Lung (tissue), 12 donors: ENCODE results near the gene CHCHD1. TPM values are rescaled to one million over a fixed set of nuclear protein-coding genes. Genes with fewer than 3 reads are reported as not detected.

Experiments
- ATAC-seq: fragments of 200-7000 bp; cut with Tn5 transposase; one replicate; pipeline ENCODE4 v1.9.1; 2020; ENCODE audit warnings: moderate number of reproducible peaks; ENCODE audit not compliant: insufficient read depth, low FRiP score
- DNase-seq, 3 donors: peaks; one replicate each; pipeline ENCODE4 v3.0.0-alpha.2; 2013 to 2017
- H3K27ac ChIP-seq, 2 donors: one replicate each; pipeline ENCODE4 v1.5.1; 2013; ENCODE audit warnings: mild to moderate bottlenecking in 2 of 2, moderate library complexity in 2 of 2, control low read depth in 1 of 2, inconsistent platforms in 1 of 2, low read depth in 1 of 2, low read length in 1 of 2
- H3K27me3 ChIP-seq, 3 donors: one replicate each; pipeline ENCODE4 v1.5.1; 2013; ENCODE audit warnings: low read length in 2 of 3; ENCODE audit not compliant: control insufficient read depth in 3 of 3, insufficient read depth in 3 of 3
- H3K36me3 ChIP-seq, 4 donors: one replicate each; pipeline ENCODE4 v1.5.1; 2013; ENCODE audit warnings: low read length in 4 of 4, mild to moderate bottlenecking in 1 of 4, moderate library complexity in 1 of 4; ENCODE audit not compliant: control insufficient read depth in 4 of 4, insufficient read depth in 4 of 4
- H3K4me1 ChIP-seq, 5 donors: one replicate each; pipeline ENCODE4 v1.5.1; 2013; ENCODE audit warnings: low read length in 5 of 5, mild to moderate bottlenecking in 2 of 5, moderate library complexity in 1 of 5; ENCODE audit not compliant: control insufficient read depth in 5 of 5, insufficient read depth in 5 of 5
- H3K4me3 ChIP-seq: one replicate; pipeline ENCODE4 v1.5.1; 2013; ENCODE audit warnings: mild to moderate bottlenecking, control low read depth, moderate library complexity
- H3K9ac ChIP-seq, 2 donors: one replicate each; pipeline ENCODE4 v1.5.1; 2013; ENCODE audit warnings: low read length in 2 of 2, control low read depth in 1 of 2; ENCODE audit not compliant: insufficient read depth in 1 of 2
- H3K9me3 ChIP-seq, 4 donors: one replicate each; pipeline ENCODE4 v1.5.1; 2013; ENCODE audit warnings: low read length in 3 of 4, mild to moderate bottlenecking in 1 of 4, moderate library complexity in 1 of 4; ENCODE audit not compliant: control insufficient read depth in 4 of 4, insufficient read depth in 3 of 4
- CTCF ChIP-seq: IDR thresholded peaks from 2 replicates; pipeline ENCODE4 v1.5.1; 2012; ENCODE audit warnings: mild to moderate bottlenecking; ENCODE audit errors: control extremely low read depth, extremely low read depth
- WGBS, 2 donors: extraction: QIAGEN DNeasy Blood & Tissue Kit; methylation state at CpG; one replicate each; pipeline ENCODE4 v1.1.7; 2013; 5-methylcytosine and 5-hydroxymethylcytosine counted together
- polyA plus RNA-seq, 2 donors: library from polyadenylated mRNA; stranded (reverse); fragments of 200-250 nt; gene quantifications; one replicate each; pipeline ENCODE4 v1.2.1, GENCODE V29; 2013
- total RNA-seq, 2 donors: library from RNA; depleted of rRNA in 1 of 2; stranded (reverse); fragments of >200 nt in 1 of 2; gene quantifications; one replicate each; pipeline ENCODE4 v1.2.1, GENCODE V29; 2014 to 2021
- donor health status: control.
- donor health status: control.
- donor health status: Bipolar disorder and iron deficiency.
- donor health status: healthy.
- donor health status: DM: yes; HTN: yes; CAD: no.

Gene CHCHD1
- total and polyA plus RNA-seq, 4 donors = 18.7 to 88.3 (median 37.9) TPM

- DNase-seq = no peak
- peaks cover 46 to 86% (median 53%) of the 10 kb centered on the region in 4 donors for H3K36me3 ChIP-seq
- no peak overlapping the region for H3K4me3 ChIP-seq
- TF ChIP-seq CTCF = no peak
- no peaks in the 10 kb centered on the region for H3K27me3 ChIP-seq
- no peaks in the 10 kb centered on the region for H3K9me3 ChIP-seq
- WGBS, 2 donors = 86 to 87% methylated on average over 7 to 10 of the region's 10 CpGs
- H3K4me1 ChIP-seq = no peaks in the 10 kb centered on the region
- no peak for ATAC-seq
- no peak overlapping the region for H3K27ac ChIP-seq
- H3K9ac ChIP-seq = no peak overlapping the region
These were observed 17.2 kb downstream of the CHCHD1 start for GRCh38 chr10:73798927-73799560.

- no peaks in the 10 kb centered on the region for H3K9me3 ChIP-seq
- ATAC-seq = no peak
- H3K27ac ChIP-seq = no peak overlapping the region
- no peak overlapping the region for H3K4me3 ChIP-seq
- 79 to 85% methylated on average over 9 of the region's 9 CpGs for WGBS, 2 donors
- no peak for DNase-seq
- no peaks in the 10 kb centered on the region for H3K4me1 ChIP-seq
- H3K9ac ChIP-seq = no peak overlapping the region
- no peaks in the 10 kb centered on the region for H3K27me3 ChIP-seq
- no peak for TF ChIP-seq CTCF
- H3K36me3 ChIP-seq = peaks cover 40 to 81% (median 49%) of the 10 kb centered on the region in 4 donors
These were observed 18.2 kb downstream of the CHCHD1 start for GRCh38 chr10:73799899-73800559.

- Histone ChIP-seq H3K9ac (no peak overlapping the region), H3K4me1 (no peaks in the 10 kb centered on the region), H3K4me3 (no peak overlapping the region), H3K9me3 (no peaks in the 10 kb centered on the region), H3K27ac (no peak overlapping the region), H3K27me3 (no peaks in the 10 kb centered on the region), H3K36me3 (peaks cover 39 to 80% (median 50%) of the 10 kb centered on the region in 4 donors)
- 86 to 93% methylated on average over 20 of the region's 20 CpGs for whole genome bisulfite sequencing, 2 donors
- ATAC-seq (no peak), DNase-seq (no peak)
- TF ChIP-seq CTCF = no peak
These were observed 18.9 kb downstream of the CHCHD1 start for GRCh38 chr10:73800560-73801252.
